ENCODE measurements around the gene CYTH3.

GRCh38 chr7:6294839-6295238 lies 22.4 kb upstream of the CYTH3 start:
- TF ChIP-seq CTCF (IDR thresholded peaks at IDR 0.05) (no peak), ZFP36 (IDR thresholded peaks at IDR 0.05; ENCODE audit: borderline replicate concordance, partially characterized antibody) (no peak), SREBF2 (IDR thresholded peaks at IDR 0.05) (no peak), HOXA7 (CRISPR knock-in tag; IDR thresholded peaks at IDR 0.05) (no peak), KDM5A (IDR thresholded peaks at IDR 0.05) (no peak), EP300 (IDR thresholded peaks at IDR 0.05) (no peak), MAFK (IDR thresholded peaks at IDR 0.05; ENCODE audit: partially characterized antibody) (no peak), POLR2A (IDR thresholded peaks at IDR 0.05; ENCODE audit: low read length) (no peak)

All from A549 (cell line).